ENCODE measurements around the gene WDR44. TPM values are rescaled to one million over a fixed set of nuclear protein-coding genes. Genes with fewer than 3 reads are reported as not detected.

Gene WDR44
- total RNA-seq, 4 donors from 2014 or later: 17.9 to 25.0 (median 19.9) TPM

DNA sequence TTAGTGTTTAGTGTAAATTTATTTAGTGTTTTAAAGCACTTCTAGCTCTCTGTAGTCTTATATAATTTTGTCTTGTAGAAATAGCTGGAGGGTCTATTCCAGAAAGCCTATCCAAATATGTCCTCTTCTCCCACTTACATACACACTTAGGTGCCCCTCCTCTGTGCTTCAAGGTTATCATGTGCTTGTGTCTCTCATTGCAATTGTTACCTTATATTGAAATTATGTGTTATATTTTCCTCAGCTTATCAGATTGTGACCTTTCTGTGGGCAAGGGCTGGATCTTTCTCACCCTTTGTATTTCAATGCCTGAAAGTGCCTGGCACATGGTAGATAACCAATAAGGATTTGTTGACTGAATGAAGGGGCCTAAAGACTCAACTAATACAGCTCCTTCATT is 18.4 kb downstream of the WDR44 start:
- TF ChIP-seq, protein P1, sequence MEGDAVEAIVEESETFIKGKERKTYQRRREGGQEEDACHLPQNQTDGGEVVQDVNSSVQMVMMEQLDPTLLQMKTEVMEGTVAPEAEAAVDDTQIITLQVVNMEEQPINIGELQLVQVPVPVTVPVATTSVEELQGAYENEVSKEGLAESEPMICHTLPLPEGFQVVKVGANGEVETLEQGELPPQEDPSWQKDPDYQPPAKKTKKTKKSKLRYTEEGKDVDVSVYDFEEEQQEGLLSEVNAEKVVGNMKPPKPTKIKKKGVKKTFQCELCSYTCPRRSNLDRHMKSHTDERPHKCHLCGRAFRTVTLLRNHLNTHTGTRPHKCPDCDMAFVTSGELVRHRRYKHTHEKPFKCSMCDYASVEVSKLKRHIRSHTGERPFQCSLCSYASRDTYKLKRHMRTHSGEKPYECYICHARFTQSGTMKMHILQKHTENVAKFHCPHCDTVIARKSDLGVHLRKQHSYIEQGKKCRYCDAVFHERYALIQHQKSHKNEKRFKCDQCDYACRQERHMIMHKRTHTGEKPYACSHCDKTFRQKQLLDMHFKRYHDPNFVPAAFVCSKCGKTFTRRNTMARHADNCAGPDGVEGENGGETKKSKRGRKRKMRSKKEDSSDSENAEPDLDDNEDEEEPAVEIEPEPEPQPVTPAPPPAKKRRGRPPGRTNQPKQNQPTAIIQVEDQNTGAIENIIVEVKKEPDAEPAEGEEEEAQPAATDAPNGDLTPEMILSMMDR (IDR thresholded peaks at IDR 0.05; ENCODE audit: low read depth): no peak

DNA sequence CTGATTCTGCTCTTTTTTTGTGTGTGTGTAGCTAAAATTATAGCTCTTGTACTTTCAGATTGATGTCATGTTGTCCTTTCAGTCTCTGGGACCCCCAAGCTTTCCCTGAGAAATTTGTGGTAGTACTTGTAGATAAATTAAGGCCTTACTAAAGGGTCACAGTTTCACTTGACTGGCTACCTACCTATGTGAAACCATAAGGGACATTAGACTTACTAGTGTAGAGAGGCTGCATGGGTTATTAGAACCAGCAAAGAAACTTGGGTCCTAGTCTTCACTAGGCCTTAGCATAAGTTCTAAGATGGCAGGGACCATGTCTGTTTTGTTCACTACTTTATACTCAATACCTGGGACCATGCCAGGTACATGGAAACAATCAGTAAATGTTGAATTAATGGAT is 21.4 kb downstream of the WDR44 start:
- TF ChIP-seq, protein P1 (IDR thresholded peaks at IDR 0.05; ENCODE audit: low read depth): no peak

DNA sequence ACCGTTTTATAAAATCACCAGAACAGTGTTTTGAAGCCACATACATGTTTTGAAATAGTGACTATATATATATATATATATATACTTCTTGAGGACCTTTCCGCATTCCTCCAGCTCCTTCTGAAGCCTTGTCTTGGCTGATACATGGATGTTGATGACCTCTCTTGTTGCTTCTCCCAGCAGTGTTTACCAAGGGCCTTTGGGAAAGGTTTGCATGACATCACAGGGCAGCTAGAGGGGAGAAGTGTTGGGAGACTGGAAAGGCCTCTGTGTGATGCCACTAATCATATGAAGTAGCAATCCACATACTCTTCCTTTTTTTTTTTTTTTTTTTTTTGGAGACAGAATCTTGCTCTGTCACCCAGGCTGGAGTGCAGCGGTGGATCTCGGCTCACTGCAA is 22.5 kb downstream of the WDR44 start:
- TF ChIP-seq, protein P1 (IDR thresholded peaks at IDR 0.05; ENCODE audit: low read depth): no peak

- TF ChIP-seq, protein P1 (IDR thresholded peaks at IDR 0.05; ENCODE audit: low read depth): no peak
Measured at GRCh38 chrX:118370921-118371624, 25.2 kb downstream of the WDR44 start.

- TF ChIP-seq, protein P1 (IDR thresholded peaks at IDR 0.05; ENCODE audit: low read depth): no peak
Measured at GRCh38 chrX:118373538-118373937, 27.6 kb downstream of the WDR44 start.

DNA sequence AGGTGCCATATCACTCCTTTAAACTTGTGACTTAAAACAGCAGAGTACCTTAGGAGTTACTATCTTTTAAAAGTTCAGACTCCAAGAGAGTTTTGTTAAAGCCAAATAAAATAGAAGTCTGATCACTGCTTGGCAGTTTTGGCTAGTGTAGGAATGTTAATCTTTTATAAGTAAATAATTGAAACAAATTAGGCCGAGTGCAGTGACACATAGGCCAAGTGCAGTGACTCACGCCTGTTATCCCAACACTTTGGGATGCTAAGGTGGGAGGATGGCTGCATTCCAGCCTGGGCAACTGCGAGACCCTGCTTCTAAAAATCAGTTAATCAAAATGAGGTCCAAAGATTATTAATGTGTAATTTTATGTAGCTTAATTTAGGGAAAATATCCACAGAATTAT is 37.2 kb downstream of the WDR44 start:
- TF ChIP-seq, protein P1 (IDR thresholded peaks at IDR 0.05; ENCODE audit: low read depth): no peak

DNA sequence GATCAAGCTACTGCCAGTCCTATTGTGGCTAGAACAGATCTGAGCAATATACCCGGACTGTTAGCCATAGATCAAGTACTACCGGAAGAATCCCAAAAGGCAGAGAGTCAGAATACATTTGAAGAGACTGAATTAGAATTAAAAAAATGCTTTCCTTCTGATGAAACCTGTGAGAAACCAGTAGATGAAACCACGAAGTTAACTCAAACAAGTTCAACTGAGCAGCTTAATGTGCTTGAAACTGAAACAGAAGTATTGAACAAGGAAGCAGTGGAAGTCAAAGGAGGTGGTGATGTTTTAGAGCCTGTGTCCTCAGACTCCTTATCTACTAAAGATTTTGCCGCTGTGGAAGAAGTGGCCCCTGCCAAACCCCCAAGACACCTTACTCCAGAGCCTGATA is 46.8 kb downstream of the WDR44 start:
- TF ChIP-seq, protein P1 (IDR thresholded peaks at IDR 0.05; ENCODE audit: low read depth): no peak

All from subcutaneous adipose tissue (tissue), 4 donors.